Hepatocyte (in vitro differentiated cells): ENCODE measurements around the gene SART1. TPM values are rescaled to one million over a fixed set of nuclear protein-coding genes. Genes with fewer than 3 reads are reported as not detected.

Experiments used
- DNase-seq: peaks from one replicate; pipeline ENCODE4 v3.0.0-alpha.2; 2016; ENCODE audit warnings: low spot score
- H2AFZ ChIP-seq: fragments of 200-600 bp; sonication (generic); 2 replicates; pipeline ENCODE4 v1.6.0; 2016; ENCODE audit warnings: antibody characterized with exemption, mild to moderate bottlenecking
- H3K27ac ChIP-seq: fragments of 200-600 bp; sonication (generic); 2 replicates; pipeline ENCODE4 v1.5.1; 2016; ENCODE audit warnings: mild to moderate bottlenecking
- H3K27me3 ChIP-seq: fragments of 200-600 bp; sonication (generic); 2 replicates; pipeline ENCODE4 v1.6.1; 2016
- H3K36me3 ChIP-seq: fragments of 200-600 bp; sonication (generic); replicated peaks from 2 replicates; pipeline ENCODE4 v1.5.1; 2016; ENCODE audit warnings: low read depth; ENCODE audit not compliant: insufficient read depth
- H3K4me1 ChIP-seq: fragments of 200-600 bp; sonication (generic); 2 replicates; pipeline ENCODE4 v1.5.1; 2016; ENCODE audit warnings: mild to moderate bottlenecking, moderate library complexity; ENCODE audit not compliant: insufficient read depth
- H3K4me2 ChIP-seq: fragments of 200-600 bp; sonication (generic); 2 replicates; pipeline ENCODE4 v1.6.0; 2016
- H3K4me3 ChIP-seq: fragments of 200-600 bp; sonication (generic); 2 replicates; pipeline ENCODE4 v1.5.1; 2016; ENCODE audit warnings: mild to moderate bottlenecking
- H3K79me2 ChIP-seq: fragments of 200-600 bp; sonication (generic); 2 replicates; pipeline ENCODE4 v1.6.0; 2017; ENCODE audit warnings: mild to moderate bottlenecking
- H3K9me2 ChIP-seq: fragments of 200-600 bp; sonication (generic); replicated peaks from 2 replicates; pipeline ENCODE4 v1.6.0; 2017; ENCODE audit warnings: mild to moderate bottlenecking; ENCODE audit not compliant: insufficient read depth
- H3K9me3 ChIP-seq: fragments of 200-600 bp; sonication (generic); 2 replicates; pipeline ENCODE4 v1.5.1; 2016; ENCODE audit warnings: low read depth, mild to moderate bottlenecking
- H4K20me1 ChIP-seq: fragments of 200-600 bp; sonication (generic); 2 replicates; pipeline ENCODE4 v1.6.0; 2016; ENCODE audit warnings: mild to moderate bottlenecking; ENCODE audit not compliant: insufficient read depth, poor library complexity, severe bottlenecking
- EZH2 ChIP-seq: fragments of 200-600 bp; sonication (generic); IDR thresholded peaks from 2 replicates; pipeline ENCODE4 v1.6.1; 2016; ENCODE audit warnings: antibody characterized with exemption, mild to moderate bottlenecking, borderline replicate concordance
- EZH2phosphoT487 ChIP-seq: fragments of 200-600 bp; sonication (generic); IDR thresholded peaks from one replicate; pipeline ENCODE4 v1.6.1; 2018; ENCODE audit warnings: antibody characterized with exemption, mild to moderate bottlenecking, low read depth, moderate library complexity; ENCODE audit not compliant: unreplicated experiment, severe bottlenecking
- WGBS: methylation state at CpG from one replicate; pipeline ENCODE4 v1.1.6; 2016; ENCODE audit warnings: low lambda C conversion rate; ENCODE audit errors: missing lambda C conversion rate; 5-methylcytosine and 5-hydroxymethylcytosine counted together
- polyA plus RNA-seq: library from polyadenylated mRNA; unstranded; fragments of >200 nt; fragmentation: Nextera tagmentation; extraction: Ambion mirVana; gene quantifications from 2 replicates; pipeline ENCODE4 v1.2.1, GENCODE V29; 2016
- total RNA-seq: library from RNA; depleted of rRNA; stranded (reverse); fragments of >200 nt; gene quantifications from 2 replicates; pipeline ENCODE4 v1.2.3, GENCODE V29; 2014
- TF ChIP-seq, protein P1 (sequence below): fragments of 200-600 bp; sonication (generic); IDR thresholded peaks from 2 replicates; pipeline ENCODE4 v1.5.1; 2016; ENCODE audit warnings: antibody characterized with exemption, mild to moderate bottlenecking; ENCODE audit not compliant: poor library complexity

Gene SART1
- total and polyA plus RNA-seq, 2 experiments from 2014 or later: 32.5 to 34.1 TPM

DNA sequence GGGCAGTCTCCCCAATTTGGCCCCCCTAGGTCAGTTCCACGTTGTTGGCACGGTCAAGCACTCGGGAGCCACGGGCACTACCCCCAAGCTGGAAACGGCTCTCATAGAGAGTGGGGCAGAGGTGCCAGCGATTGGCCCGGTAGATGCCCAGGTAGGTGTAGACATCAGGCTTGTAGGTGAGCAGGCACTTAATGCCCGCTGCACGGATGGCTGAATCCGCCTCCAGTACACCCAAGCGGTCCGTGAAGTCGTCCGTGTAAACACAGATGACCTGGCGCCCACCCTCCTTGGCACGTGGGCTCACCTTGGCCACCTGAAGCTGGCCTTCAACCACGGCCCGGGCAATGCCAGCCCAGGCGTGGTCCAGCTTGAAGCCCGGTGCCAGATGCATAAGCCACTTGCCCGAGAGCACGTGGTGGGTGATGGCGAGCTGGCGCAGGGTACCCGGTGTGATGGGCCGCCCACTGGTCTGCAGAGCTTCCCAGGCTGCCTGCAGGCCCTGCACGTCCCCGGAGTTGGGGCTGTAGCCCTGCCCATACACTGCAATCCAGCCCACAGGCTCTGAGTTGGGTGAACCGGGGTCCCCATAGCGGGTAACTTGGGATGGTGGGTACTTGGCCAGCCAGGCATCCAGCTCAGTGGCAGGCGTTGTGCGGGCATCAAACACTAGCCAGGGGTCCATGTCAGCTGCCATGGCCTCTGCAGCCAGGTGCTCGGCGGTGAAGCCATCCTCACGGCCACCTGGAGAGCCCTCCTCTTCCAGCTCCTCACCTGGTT is 43.9 kb upstream of the SART1 start:
- 94% methylated on average over 35 of the region's 35 CpGs for WGBS
- H3K36me3 ChIP-seq: no peaks in the 10 kb centered on the region
- no peak overlapping the region for H2AFZ ChIP-seq
- TF ChIP-seq, protein P1, sequence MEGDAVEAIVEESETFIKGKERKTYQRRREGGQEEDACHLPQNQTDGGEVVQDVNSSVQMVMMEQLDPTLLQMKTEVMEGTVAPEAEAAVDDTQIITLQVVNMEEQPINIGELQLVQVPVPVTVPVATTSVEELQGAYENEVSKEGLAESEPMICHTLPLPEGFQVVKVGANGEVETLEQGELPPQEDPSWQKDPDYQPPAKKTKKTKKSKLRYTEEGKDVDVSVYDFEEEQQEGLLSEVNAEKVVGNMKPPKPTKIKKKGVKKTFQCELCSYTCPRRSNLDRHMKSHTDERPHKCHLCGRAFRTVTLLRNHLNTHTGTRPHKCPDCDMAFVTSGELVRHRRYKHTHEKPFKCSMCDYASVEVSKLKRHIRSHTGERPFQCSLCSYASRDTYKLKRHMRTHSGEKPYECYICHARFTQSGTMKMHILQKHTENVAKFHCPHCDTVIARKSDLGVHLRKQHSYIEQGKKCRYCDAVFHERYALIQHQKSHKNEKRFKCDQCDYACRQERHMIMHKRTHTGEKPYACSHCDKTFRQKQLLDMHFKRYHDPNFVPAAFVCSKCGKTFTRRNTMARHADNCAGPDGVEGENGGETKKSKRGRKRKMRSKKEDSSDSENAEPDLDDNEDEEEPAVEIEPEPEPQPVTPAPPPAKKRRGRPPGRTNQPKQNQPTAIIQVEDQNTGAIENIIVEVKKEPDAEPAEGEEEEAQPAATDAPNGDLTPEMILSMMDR: no peak
- TF ChIP-seq EZH2 (no peak), EZH2phosphoT487 (no peak)
- H3K4me1 ChIP-seq: peaks cover 42% of the 10 kb centered on the region
- no peaks in the 10 kb centered on the region for H3K9me2 ChIP-seq
- no peaks in the 10 kb centered on the region for H4K20me1 ChIP-seq
- peak overlapping the region; percentile 93 for H3K4me2 ChIP-seq
- H3K4me3 ChIP-seq: peak overlapping the region; percentile 97
- no peak for DNase-seq
- H3K27ac ChIP-seq: peak overlapping the region; percentile 94
- H3K27me3 ChIP-seq: no peaks in the 10 kb centered on the region
- H3K9me3 ChIP-seq: no peaks in the 10 kb centered on the region
- peaks cover 32% of the 10 kb centered on the region for H3K79me2 ChIP-seq

GRCh38 chr11:65918211-65919140 is 43.1 kb upstream of the SART1 start, which contains the start of gene C11orf68:
C11orf68 (minus strand) TSS chr11:65919062; CDS start chr11:65919031, 31 bp downstream.
- Histone ChIP-seq H3K9me3 (no peaks in the 10 kb centered on the region), H2AFZ (peak within 1 kb of the TSS; percentile 88), H3K36me3 (no peaks in the 10 kb centered on the region), H4K20me1 (no peaks in the 10 kb centered on the region), H3K4me2 (peak within 1 kb of the TSS; percentile 93), H3K4me1 (peaks cover 40% of the 10 kb centered on the region), H3K27me3 (no peaks in the 10 kb centered on the region), H3K9me2 (no peaks in the 10 kb centered on the region), H3K4me3 (peak within 1 kb of the TSS; percentile 97), H3K79me2 (peaks cover 32% of the 10 kb centered on the region), H3K27ac (peak within 1 kb of the TSS; percentile 94)
- DNase-seq: no peak
- 10% methylated on average over 36 of the region's 77 CpGs for WGBS
- TF ChIP-seq EZH2 (no peak), EZH2phosphoT487 (no peak)
- TF ChIP-seq, protein P1: no peak

DNA sequence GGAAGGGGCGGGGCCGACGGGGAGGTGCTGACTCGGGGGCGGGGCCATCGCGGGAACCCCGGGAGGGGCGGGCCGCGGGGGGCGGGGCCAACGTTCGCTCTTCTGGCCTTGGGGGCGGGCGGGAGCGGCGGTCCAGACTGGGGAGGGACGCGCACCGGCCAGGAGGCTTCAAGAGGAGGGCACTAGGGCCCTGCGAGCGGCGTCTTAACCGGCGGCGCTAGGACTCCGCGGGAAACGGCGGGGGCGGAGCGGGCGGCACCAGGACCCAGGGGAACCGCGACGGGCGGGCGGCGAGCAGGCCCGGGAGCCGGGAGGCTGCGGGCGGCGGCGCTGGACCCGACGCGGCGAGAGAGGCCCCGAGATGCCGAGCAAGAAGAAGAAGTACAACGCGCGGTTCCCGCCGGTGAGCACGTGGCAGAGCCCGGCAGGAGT is 42.4 kb upstream of the SART1 start, which contains the start of gene DRAP1:
TSS of gene DRAP1 (plus strand) at position 286 of the 432 bp plus-strand sequence. CDS start at position 362, 76 bp downstream.
- DNase-seq: peak; percentile 100
- peak within 1 kb of the TSS; percentile 88 for H2AFZ ChIP-seq
- peaks cover 40% of the 10 kb centered on the region for H3K4me1 ChIP-seq
- H3K4me3 ChIP-seq: peak within 1 kb of the TSS; percentile 97
- H3K9me3 ChIP-seq: no peaks in the 10 kb centered on the region
- H3K27me3 ChIP-seq: no peaks in the 10 kb centered on the region
- no peak for TF ChIP-seq EZH2
- TF ChIP-seq EZH2phosphoT487: no peak
- TF ChIP-seq, protein P1: no peak
- H3K9me2 ChIP-seq: no peaks in the 10 kb centered on the region
- H3K4me2 ChIP-seq: peak within 1 kb of the TSS; percentile 93
- peaks cover 32% of the 10 kb centered on the region for H3K79me2 ChIP-seq
- WGBS: 0% methylated on average over 26 of the region's 59 CpGs
- H3K36me3 ChIP-seq: no peaks in the 10 kb centered on the region
- H3K27ac ChIP-seq: peak within 1 kb of the TSS; percentile 94
- no peaks in the 10 kb centered on the region for H4K20me1 ChIP-seq
